A549 treated with Hydrocortisone at 1 μM for 4 hours (cell line): ENCODE measurements around the gene ARMCX4. TPM values are rescaled to one million over a fixed set of nuclear protein-coding genes. Genes with fewer than 3 reads are reported as not detected.

Experiments used
- total RNA-seq: library from RNA; stranded (reverse); fragments of 200-300 nt; extraction: Qiagen RNA extraction; gene quantifications from 5 replicates; pipeline ENCODE4 v1.2.3, GENCODE V29; 2022

Gene ARMCX4
- 0.31 to 0.69 TPM (median 0.63 TPM) in 5 replicates for total RNA-seq

GRCh38 chrX:101485212-101485949 lies at the start of gene ARMCX4:
ARMCX4 (plus strand) TSS chrX:101485456; CDS start chrX:101488590, 3,134 bp downstream.

Other genes with a start within 250 kb of the ARMCX4 start
- gene TAF7L, start 194.1 kb upstream of the ARMCX4 start, total RNA-seq, result 0.08 to 0.14 TPM (median 0.10 TPM) in 5 replicates
- 26.5 to 29.9 TPM (median 28.0 TPM) in 5 replicates for gene TIMM8A, start 136.7 kb upstream of the ARMCX4 start, total RNA-seq
- 0.07 to 0.26 TPM (median 0.18 TPM) in 5 replicates for gene BTK, start 99.3 kb upstream of the ARMCX4 start, total RNA-seq
- 2,449 to 2,973 TPM (median 2,526 TPM) in 5 replicates for gene RPL36A, start 94.4 kb upstream of the ARMCX4 start, total RNA-seq
- gene GLA, start 77.5 kb upstream of the ARMCX4 start, total RNA-seq, result 160 to 197 TPM (median 177 TPM) in 5 replicates
- 51.9 to 76.0 TPM (median 56.2 TPM) in 5 replicates for gene HNRNPH2, start 77.2 kb upstream of the ARMCX4 start, total RNA-seq
- 0.22 to 0.61 TPM (median 0.48 TPM) in 5 replicates for gene ARMCX1, start 65.1 kb downstream of the ARMCX4 start, total RNA-seq
- gene ARMCX6, start 132.5 kb downstream of the ARMCX4 start, total RNA-seq, result 45.8 to 48.6 TPM (median 47.8 TPM) in 5 replicates
- gene ARMCX3, start 137.7 kb downstream of the ARMCX4 start, total RNA-seq, result 16.5 to 30.2 TPM (median 20.7 TPM) in 5 replicates
- 0.05 to 0.16 TPM (median 0.07 TPM) in 4 of 5 replicates, not detected in the other for gene ARMCX2, start 174.4 kb downstream of the ARMCX4 start, total RNA-seq